ENCODE measurements around the gene SCT. TPM values are rescaled to one million over a fixed set of nuclear protein-coding genes. Genes with fewer than 3 reads are reported as not detected.

Gene SCT
- total and polyA plus RNA-seq, 2 of the 8 experiments (the other 6 are each of a cell fraction or from before 2014, with no cell fraction given): 1.7 to 2.0 TPM

DNA sequence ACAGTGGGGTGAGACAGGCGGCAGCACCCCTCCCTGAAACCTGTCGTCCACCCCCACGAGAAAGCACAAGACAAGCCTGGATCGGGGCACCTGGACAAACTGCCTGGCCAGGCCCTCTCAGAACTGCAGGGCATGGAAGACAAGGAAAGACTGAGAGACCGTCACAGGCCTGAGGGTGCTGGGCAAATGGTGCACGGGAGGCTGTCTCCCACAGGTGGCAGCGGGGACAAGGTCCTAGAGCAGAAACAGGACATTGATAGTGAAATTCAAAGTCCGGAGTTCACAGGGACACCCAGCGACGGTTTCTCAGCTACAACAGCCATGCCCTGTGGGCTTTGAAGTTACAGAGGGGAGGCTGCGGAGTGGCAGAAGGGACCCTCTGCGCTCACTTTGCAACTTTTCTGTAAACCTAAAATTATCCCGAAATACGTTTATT is 30.7 kb upstream of the SCT start:
- no peak for DNase-seq (ENCODE audit: low read depth in 1 of 2, low spot score in 2 of 2)
- Histone ChIP-seq H3K23ac (ENCODE audit: insufficient read length) (no peak overlapping the region), H2AK5ac (ENCODE audit: low read depth, low read length) (no peak overlapping the region), H4K8ac (ENCODE audit: extremely low read depth, insufficient read depth, low read length) (peak overlapping the region; percentile 21; the same call in 1 of the 2 replicates), H3K79me1 (ENCODE audit: low read depth, low read length) (no peaks in the 10 kb centered on the region), H3K36me3 (ENCODE audit: control insufficient read depth in 2 of 4, insufficient read depth in 4 of 4, low read length in 3 of 4) (peaks cover 2 to 13% (median 5%) of the 10 kb centered on the region in 4 experiments; a peak in 7 of 8 replicates), H3K56ac (replicated peaks; ENCODE audit: insufficient read length, low read depth, low read length) (no peak overlapping the region), H2BK15ac (ENCODE audit: low read length) (no peak overlapping the region), H3K27me3 (replicated peaks in 1 of 4; ENCODE audit: control insufficient read depth in 3 of 4, extremely low read depth in 1 of 4, insufficient read depth in 3 of 4, low read length in 3 of 4) (no peaks in the 10 kb centered on the region), H2BK120ac (replicated peaks; ENCODE audit: low read depth, low read length) (no peak overlapping the region), H4K91ac (replicated peaks; ENCODE audit: insufficient read length, low read length) (no peak overlapping the region), H3K4ac (replicated peaks; ENCODE audit: insufficient read length, low read depth, low read length) (no peak overlapping the region), H3K4me1 (replicated peaks in 1 of 4; ENCODE audit: control insufficient read depth in 3 of 4, insufficient read depth in 4 of 4, low read length in 3 of 4) (no peaks in the 10 kb centered on the region), H3K9me3 (ENCODE audit: insufficient read depth in 2 of 2, low read depth in 1 of 2, low read length in 1 of 2) (no peaks in the 10 kb centered on the region), H4K20me1 (replicated peaks in 1 of 2; ENCODE audit: control insufficient read depth in 1 of 2, insufficient read depth in 2 of 2, low read length in 2 of 2) (peaks cover 2% of the 10 kb centered on the region in 2 experiments), H2AFZ (ENCODE audit: low read length) (no peak overlapping the region), H3K23me2 (ENCODE audit: low read depth, low read length) (no peaks in the 10 kb centered on the region), H4K5ac (ENCODE audit: insufficient read length, low read depth, low read length) (no peak overlapping the region), H2BK12ac (ENCODE audit: low read depth, low read length) (no peak overlapping the region), H3K27ac (ENCODE audit: low read depth, low read length) (no peak overlapping the region), H3K14ac (ENCODE audit: insufficient read length) (no peak overlapping the region), H3K4me3 (ENCODE audit: extremely low read depth in 1 of 4, insufficient read depth in 2 of 4, low read depth in 3 of 4, low read length in 4 of 4) (no peak overlapping the region), H2BK20ac (ENCODE audit: low read length) (no peak overlapping the region), H3K4me2 (ENCODE audit: insufficient read depth in 1 of 2, low read depth in 2 of 2, low read length in 2 of 2) (no peak overlapping the region), H3K79me2 (ENCODE audit: control insufficient read depth in 1 of 2, insufficient read depth in 2 of 2, low read length in 2 of 2) (no peaks in the 10 kb centered on the region), H3K18ac (ENCODE audit: extremely low read depth, low read length) (no peak overlapping the region), H3K9ac (replicated peaks in 1 of 4; ENCODE audit: extremely low read depth in 1 of 4, low read depth in 3 of 4, low read length in 3 of 4) (no peak overlapping the region), H2BK5ac (ENCODE audit: low read depth, low read length) (no peak overlapping the region)
- WGBS, 2 experiments (ENCODE audit: extremely low coverage in 1 of 2, insufficient coverage in 1 of 2, insufficient read length in 1 of 2, insufficient replicate concordance in 2 of 2, low coverage in 1 of 2, low lambda C conversion rate in 2 of 2, missing lambda C conversion rate in 1 of 2): 83 to 100% methylated on average over 2 to 14 of the region's 14 CpGs
- TF ChIP-seq RXRA (IDR thresholded peaks at IDR 0.05; ENCODE audit: insufficient read depth, low read depth, low read length): no peak
- TF ChIP-seq GTF2F1 (IDR thresholded peaks at IDR 0.05; ENCODE audit: borderline replicate concordance, low read depth, low read length): no peak
- no peak for TF ChIP-seq SP2 (IDR thresholded peaks at IDR 0.05; ENCODE audit: low read length)
- TF ChIP-seq KDM1A (IDR thresholded peaks at IDR 0.05; ENCODE audit: borderline replicate concordance, low read length): no peak
- TF ChIP-seq, protein P1, sequence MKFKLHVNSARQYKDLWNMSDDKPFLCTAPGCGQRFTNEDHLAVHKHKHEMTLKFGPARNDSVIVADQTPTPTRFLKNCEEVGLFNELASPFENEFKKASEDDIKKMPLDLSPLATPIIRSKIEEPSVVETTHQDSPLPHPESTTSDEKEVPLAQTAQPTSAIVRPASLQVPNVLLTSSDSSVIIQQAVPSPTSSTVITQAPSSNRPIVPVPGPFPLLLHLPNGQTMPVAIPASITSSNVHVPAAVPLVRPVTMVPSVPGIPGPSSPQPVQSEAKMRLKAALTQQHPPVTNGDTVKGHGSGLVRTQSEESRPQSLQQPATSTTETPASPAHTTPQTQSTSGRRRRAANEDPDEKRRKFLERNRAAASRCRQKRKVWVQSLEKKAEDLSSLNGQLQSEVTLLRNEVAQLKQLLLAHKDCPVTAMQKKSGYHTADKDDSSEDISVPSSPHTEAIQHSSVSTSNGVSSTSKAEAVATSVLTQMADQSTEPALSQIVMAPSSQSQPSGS (IDR thresholded peaks at IDR 0.05; ENCODE audit: low read length): no peak
- no peak for TF ChIP-seq FOSL1 (IDR thresholded peaks at IDR 0.05; ENCODE audit: insufficient read depth, low read depth, low read length)
- TF ChIP-seq JUND (IDR thresholded peaks at IDR 0.05; ENCODE audit: low read length): no peak
- ChIA-PET POLR2A (ENCODE audit: partially characterized antibody) (interaction anchor here (1.4 to 4.0 kb wide), 2 partner anchors 11 to 34 kb away, joined by 3 to 19 read pairs; no protein-coding TSS in a partner anchor), CTCF (ENCODE audit: partially characterized antibody) (interaction anchor here (1.3 to 2.0 kb wide), 5 partner anchors 16 to 108 kb away, joined by 3 to 6 read pairs (median 3); no protein-coding TSS in a partner anchor)
- FAIRE-seq: no peak
